Measurements from ENCODE around the gene GAST. TPM values are rescaled to one million over a fixed set of nuclear protein-coding genes. Genes with fewer than 3 reads are reported as not detected.

GAST gene
- polyA plus RNA-seq, 2 of the 4 experiments (the other 2 are of a cell fraction), result not detected

DNA sequence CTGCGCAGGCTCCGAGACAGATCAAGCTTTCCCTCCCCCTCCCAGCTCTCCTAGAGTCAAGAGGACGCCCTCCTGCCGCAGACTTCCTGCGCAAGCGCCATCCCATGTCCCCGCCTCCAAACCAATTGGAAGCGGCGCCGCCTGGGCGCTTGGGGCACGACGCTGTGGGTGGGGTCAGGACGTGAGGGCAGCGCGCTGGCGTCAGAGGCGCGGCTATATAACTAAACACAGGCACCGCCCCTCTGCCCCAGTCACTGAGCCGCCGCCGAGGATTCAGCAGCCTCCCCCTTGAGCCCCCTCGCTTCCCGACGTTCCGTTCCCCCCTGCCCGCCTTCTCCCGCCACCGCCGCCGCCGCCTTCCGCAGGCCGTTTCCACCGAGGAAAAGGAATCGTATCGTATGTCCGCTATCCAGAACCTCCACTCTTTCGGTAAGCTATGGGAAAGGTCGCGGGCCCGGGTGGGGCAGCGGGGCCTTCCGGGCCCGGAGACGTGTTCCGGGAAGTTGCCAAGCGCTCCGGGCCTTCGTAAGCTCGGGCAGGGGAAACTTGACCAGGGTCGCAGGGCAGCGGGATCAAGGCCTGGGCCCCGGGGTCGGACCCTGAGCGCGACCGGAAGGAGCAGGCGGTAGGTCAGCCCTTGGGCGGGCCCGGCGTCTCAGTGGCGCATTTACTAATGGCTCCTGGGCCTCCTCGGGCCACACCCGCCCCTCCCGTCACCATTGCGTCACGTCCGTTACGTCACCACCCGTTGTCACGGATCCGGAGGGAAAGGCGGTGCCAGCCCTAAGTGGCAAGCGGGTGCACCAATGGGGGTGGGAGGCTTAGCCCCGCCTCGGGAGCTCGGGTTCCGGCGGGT lies 23.3 kb upstream of the GAST start, which contains the start of gene EIF1 (continued):
- TF ChIP-seq POLR2AphosphoS2 (conservative IDR thresholded peaks at IDR 0.05; ENCODE audit: low read length) (peak; percentile 99), MAFK (IDR thresholded peaks at IDR 0.05; ENCODE audit: partially characterized antibody) (no peak), ESRRA (IDR thresholded peaks at IDR 0.05; ENCODE audit: borderline replicate concordance, low read length) (no peak), CEBPB (IDR thresholded peaks at IDR 0.05) (peak; percentile 72 to 93; a peak in 3 of 4 replicates), RFX5 (IDR thresholded peaks at IDR 0.05) (no peak; the same call in 1 of the 2 replicates), HOXA7 (CRISPR knock-in tag; IDR thresholded peaks at IDR 0.05) (peak; percentile 91), POLR2A (IDR thresholded peaks at IDR 0.05; ENCODE audit: low read length) (peak; percentile 92), SMC3 (IDR thresholded peaks at IDR 0.05) (no peak), E2F6 (IDR thresholded peaks at IDR 0.05; ENCODE audit: borderline replicate concordance, low read depth) (0 out of 2 replicates have a peak, but pooled peaks have one; percentile 51), TFCP2L1 (CRISPR knock-in tag; IDR thresholded peaks at IDR 0.05) (peak; percentile 99), RARB (CRISPR knock-in tag; IDR thresholded peaks at IDR 0.05) (peak; percentile 87), PBX3 (IDR thresholded peaks at IDR 0.05) (peak; percentile 94), HOXB5 (CRISPR knock-in tag; IDR thresholded peaks at IDR 0.05) (peak; percentile 86), SREBF2 (IDR thresholded peaks at IDR 0.05) (no peak), PHF8 (IDR thresholded peaks at IDR 0.05; ENCODE audit: borderline replicate concordance, low read depth) (peak; percentile 100), MAZ (IDR thresholded peaks at IDR 0.05; ENCODE audit: borderline replicate concordance, low read depth, low read length) (peak; percentile 95), NR3C1 (IDR thresholded peaks at IDR 0.05) (no peak), RAD21 (conservative IDR thresholded peaks at IDR 0.05 in 1 of 2, IDR thresholded peaks at IDR 0.05 in 1 of 2) (no peak), TP53 (CRISPR knock-in tag; IDR thresholded peaks at IDR 0.05) (peak; percentile 98), FOXS1 (CRISPR knock-in tag; IDR thresholded peaks at IDR 0.05) (peak; percentile 52; the same call in 1 of the 2 replicates), KDM1A (IDR thresholded peaks at IDR 0.05; ENCODE audit: low read depth) (no peak), NPAS2 (CRISPR knock-in tag; IDR thresholded peaks at IDR 0.05; ENCODE audit: borderline replicate concordance) (no peak), GATA3 (IDR thresholded peaks at IDR 0.05; ENCODE audit: borderline replicate concordance) (peak; percentile 44; the same call in 1 of the 2 replicates), NFE2L2 (conservative IDR thresholded peaks at IDR 0.05; ENCODE audit: low read length) (0 out of 2 replicates have a peak, but pooled peaks have one; percentile 6), ZFP36 (IDR thresholded peaks at IDR 0.05; ENCODE audit: borderline replicate concordance, partially characterized antibody) (no peak), FOSB (CRISPR knock-in tag; IDR thresholded peaks at IDR 0.05) (peak; percentile 81), HEYL (CRISPR knock-in tag; IDR thresholded peaks at IDR 0.05) (peak; percentile 74; the same call in 1 of the 2 replicates), CBX8 (IDR thresholded peaks at IDR 0.05) (no peak), EP300 (IDR thresholded peaks at IDR 0.05) (peak in 1 of 2 experiments; percentile 52; a peak in 1 of 5 replicates), HMGXB4 (CRISPR knock-in tag; IDR thresholded peaks at IDR 0.05; ENCODE audit: borderline replicate concordance) (peak; percentile 95; the same call in 1 of the 2 replicates), MYC (IDR thresholded peaks at IDR 0.05; ENCODE audit: borderline replicate concordance, low read length) (peak; percentile 75; the same call in 1 of the 2 replicates)
- TF ChIP-seq, protein P1, sequence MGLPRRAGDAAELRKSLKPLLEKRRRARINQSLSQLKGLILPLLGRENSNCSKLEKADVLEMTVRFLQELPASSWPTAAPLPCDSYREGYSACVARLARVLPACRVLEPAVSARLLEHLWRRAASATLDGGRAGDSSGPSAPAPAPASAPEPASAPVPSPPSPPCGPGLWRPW (IDR thresholded peaks at IDR 0.05), result no peak
- TF ChIP-seq, protein P2, sequence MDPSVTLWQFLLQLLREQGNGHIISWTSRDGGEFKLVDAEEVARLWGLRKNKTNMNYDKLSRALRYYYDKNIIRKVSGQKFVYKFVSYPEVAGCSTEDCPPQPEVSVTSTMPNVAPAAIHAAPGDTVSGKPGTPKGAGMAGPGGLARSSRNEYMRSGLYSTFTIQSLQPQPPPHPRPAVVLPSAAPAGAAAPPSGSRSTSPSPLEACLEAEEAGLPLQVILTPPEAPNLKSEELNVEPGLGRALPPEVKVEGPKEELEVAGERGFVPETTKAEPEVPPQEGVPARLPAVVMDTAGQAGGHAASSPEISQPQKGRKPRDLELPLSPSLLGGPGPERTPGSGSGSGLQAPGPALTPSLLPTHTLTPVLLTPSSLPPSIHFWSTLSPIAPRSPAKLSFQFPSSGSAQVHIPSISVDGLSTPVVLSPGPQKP (IDR thresholded peaks at IDR 0.05; ENCODE audit: low read depth, low read length), result no peak
- TF ChIP-seq, protein P3, sequence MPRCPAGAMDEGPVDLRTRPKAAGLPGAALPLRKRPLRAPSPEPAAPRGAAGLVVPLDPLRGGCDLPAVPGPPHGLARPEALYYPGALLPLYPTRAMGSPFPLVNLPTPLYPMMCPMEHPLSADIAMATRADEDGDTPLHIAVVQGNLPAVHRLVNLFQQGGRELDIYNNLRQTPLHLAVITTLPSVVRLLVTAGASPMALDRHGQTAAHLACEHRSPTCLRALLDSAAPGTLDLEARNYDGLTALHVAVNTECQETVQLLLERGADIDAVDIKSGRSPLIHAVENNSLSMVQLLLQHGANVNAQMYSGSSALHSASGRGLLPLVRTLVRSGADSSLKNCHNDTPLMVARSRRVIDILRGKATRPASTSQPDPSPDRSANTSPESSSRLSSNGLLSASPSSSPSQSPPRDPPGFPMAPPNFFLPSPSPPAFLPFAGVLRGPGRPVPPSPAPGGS (IDR thresholded peaks at IDR 0.05), result peak; percentile 99

Measured in A549 (cell line).